ENCODE measurements around the gene SPSB4.

SPSB4 gene

GRCh38 chr3:141073580-141073979 is 22.4 kb downstream of the SPSB4 start:
- in situ Hi-C loops (cut with MboI; ENCODE audit: low sequenced_read_pairs), result no loop called here

DNA sequence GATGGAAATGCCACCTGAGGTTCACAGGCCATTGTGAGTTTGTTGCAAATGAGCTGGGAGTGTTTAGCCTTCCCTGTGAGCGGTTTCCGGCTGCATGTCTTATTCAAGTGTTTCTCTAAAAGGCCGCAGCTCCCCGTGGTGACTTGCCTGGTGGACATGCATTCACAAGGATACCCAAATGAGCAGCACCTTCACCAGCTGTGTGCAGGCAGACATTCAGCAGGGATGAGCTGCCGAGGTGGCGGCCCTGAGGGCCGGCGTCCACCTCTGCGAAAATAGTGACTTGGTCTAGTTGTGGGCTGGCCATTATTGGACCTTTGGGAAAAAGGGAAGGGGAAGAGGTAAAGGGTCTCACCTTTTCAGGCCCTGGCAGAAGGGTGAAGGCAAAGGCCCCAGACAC is 23.4 kb downstream of the SPSB4 start:
- in situ Hi-C loops (cut with MboI; ENCODE audit: low sequenced_read_pairs), result no loop called here

GRCh38 chr3:141076036-141076773 is 25.1 kb downstream of the SPSB4 start:
- in situ Hi-C loops (cut with MboI; ENCODE audit: low sequenced_read_pairs), result no loop called here

DNA sequence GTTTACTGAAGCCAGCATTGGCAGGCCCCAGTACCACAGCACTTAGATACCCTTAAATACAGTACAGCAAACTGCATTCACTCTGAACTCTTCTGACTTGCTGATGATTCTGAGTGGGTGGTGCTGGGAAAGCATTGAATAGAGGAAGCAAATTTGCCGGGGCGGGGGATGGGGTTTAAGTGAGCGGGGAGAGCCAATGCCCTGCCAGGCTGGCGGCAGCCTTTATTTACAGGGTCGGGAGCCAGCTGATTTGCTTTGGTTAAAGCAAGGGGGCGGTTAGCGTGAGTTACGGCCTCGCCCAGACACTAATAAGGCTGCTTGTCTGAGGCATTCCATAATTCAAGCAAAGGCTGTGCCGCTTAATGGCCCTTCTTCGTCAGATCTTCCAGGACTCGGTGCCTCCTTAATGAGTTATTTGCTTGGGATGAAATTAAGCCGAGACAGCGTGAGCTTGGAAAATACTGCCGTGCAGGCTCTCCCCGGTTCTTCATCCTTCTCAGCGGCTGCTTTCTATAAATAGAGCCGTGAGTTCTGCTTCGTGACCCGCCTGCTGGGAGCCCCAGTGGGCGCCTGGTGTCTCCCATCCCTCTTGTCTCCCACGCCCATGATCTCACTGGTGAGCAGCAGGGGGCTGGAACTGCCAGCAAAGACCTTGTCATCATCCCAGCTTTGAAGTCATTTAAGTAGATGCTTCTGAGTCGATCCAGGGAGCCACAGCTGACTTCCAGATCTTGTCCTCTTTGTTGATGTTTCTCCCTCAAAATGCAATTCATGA is 25.8 kb downstream of the SPSB4 start:
- in situ Hi-C loops (cut with MboI; ENCODE audit: low sequenced_read_pairs), result no loop called here

- in situ Hi-C loops (cut with MboI; ENCODE audit: low sequenced_read_pairs), result no loop called here
Measured at GRCh38 chr3:141077631-141078030, 26.5 kb downstream of the SPSB4 start.

- in situ Hi-C loops (cut with MboI; ENCODE audit: low sequenced_read_pairs), result no loop called here
Measured at GRCh38 chr3:141078200-141078599, 27.1 kb downstream of the SPSB4 start.

DNA sequence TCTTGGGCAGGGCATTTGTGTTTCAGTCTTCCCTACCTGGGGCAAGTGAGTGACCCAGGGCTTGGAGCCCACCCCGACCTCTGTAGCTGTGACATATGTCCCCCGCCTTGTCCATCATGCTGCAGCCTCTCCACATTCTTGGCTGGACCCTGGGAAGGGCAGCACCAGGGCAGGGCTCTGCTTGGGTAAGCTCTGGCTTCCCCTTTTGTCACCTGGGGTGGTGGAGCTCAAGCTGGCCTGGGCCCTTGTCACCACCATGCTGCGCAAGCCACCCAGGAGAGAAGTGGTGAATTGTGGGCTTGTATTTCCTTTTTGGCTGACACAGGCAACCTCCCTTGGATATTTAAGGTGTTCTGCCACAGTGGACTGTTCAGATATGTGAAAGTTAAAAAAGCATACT is 29.3 kb downstream of the SPSB4 start:
- in situ Hi-C loops (cut with MboI; ENCODE audit: low sequenced_read_pairs), result no loop called here

DNA sequence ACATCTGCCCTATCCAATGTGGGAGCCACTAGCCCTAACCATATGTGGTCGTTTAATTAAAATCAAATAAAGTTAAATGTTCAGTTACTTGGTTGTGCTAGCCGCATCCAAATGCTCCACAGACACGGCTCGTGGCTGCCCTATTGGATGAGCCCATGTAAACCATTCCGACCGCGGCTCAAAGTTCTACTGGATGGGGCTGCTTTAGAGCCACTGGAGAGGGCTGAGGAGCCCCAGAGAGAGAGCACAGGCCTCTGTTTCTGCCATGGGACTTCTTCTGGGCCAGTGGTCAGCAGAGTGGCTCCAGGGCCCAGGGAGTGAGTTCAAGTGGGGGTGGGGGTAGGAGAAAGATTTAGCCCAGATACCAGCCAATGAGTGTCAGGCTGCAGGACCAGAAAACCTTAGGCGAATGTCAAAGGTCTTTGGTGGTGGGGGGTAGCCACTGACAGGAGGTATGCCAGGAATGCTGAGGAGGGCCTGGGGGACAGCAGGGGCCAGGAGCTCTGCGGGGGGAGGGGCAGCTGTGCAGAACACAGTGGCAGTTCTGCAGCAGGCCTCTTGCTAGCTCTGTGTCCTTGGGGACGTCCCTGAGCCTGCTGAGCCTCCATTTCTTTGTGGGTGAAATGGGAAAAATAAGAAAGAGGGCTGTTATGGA is 30.1 kb downstream of the SPSB4 start:
- in situ Hi-C loops (cut with MboI; ENCODE audit: low sequenced_read_pairs), result no loop called here

DNA sequence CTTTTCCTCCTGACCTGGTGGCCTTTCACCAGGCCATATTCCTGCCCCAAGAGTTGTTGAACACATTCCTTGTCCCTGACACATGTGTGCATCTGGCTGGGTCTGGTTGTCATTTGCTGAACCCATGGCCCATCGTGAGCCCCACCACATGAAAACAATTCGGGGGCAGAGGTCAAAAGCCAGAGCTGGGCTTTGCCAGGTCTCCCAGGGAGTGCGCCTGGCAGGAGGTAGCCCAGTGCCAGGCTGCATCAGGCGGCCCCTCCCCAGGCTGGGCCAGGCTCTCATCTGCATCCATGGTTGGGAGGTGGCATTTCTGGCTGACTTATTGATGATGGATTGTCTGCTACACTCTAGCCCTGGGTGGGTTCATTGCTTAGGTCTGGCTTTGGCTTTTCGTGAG is 30.9 kb downstream of the SPSB4 start:
- in situ Hi-C loops (cut with MboI; ENCODE audit: low sequenced_read_pairs), result no loop called here

DNA sequence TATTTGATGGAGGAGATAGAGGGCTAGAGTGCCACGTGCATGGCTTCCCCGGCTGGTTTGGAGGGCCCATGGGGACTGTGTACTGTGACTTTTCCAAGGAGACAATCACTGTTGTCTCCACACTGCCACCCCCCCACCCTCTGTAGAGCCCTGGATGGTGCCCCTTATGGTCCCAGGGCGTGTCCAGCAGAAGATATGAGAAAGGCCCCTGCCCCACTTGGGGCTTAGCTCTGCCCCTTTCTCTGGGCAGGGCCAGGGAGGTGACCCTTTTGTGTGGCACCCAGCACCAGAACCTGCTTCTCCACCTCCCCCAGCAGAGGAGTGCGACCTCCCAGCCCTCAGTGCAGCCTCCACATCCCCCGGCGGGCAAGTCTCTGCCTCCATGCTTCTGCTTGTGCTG is 32.1 kb downstream of the SPSB4 start:
- in situ Hi-C loops (cut with MboI; ENCODE audit: low sequenced_read_pairs), result no loop called here

GRCh38 chr3:141083836-141084649 is 32.9 kb downstream of the SPSB4 start:
- in situ Hi-C loops (cut with MboI; ENCODE audit: low sequenced_read_pairs), result no loop called here

DNA sequence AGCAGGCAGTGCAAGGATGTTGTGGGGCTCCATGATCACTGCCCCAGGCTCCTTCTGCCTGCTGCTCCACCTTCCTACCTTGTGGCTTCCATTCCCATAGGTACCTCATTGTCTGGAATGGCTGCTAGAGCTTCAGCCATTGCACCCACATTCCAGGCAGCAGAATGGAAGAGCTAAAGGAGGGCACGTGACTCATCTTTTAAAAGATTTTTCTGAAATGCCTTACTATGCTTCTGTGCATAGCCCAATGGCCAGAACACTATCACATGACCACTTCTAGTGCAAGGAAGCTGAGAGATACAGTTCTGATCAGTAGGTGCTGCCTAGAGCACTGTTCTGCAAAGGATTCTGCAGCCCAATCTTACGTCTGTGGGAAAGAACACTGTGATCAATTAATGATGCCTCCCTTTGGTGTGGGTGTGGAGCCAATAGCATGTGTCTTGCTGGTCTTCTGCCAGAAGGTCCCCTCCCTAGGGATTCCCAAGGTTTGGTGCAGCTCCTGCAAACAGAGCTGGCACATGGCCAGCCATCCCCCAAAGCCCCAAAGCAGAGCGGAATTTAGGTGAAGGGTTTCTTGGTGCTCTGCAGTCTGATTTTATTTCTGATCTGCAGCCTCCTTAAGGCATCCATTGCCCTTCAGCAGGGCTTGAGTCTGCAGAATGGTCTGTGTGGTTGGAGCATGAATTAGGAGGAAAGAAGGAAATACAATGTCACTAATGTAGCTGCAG is 34.4 kb downstream of the SPSB4 start:
- in situ Hi-C loops (cut with MboI; ENCODE audit: low sequenced_read_pairs), result no loop called here

DNA sequence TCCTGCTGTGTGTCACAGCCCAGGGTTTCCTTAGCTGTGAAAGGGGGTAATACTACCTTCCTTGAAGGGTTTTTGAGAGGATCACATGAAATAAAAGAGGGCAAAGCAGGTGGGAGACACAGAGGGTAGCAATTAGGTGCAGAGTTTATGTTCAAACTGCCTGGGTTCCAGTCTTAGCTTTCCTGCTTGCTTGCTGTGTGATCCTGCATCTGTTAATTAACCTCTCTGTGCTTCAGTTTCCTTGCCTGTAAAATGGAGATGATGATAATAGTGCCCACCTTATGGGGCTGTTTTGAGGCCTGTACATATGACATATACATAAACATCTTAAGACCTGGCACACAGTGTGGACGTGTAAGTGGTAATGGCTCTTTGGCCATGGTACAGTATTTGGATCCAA is 35.0 kb downstream of the SPSB4 start:
- in situ Hi-C loops (cut with MboI; ENCODE audit: low sequenced_read_pairs), result no loop called here

DNA sequence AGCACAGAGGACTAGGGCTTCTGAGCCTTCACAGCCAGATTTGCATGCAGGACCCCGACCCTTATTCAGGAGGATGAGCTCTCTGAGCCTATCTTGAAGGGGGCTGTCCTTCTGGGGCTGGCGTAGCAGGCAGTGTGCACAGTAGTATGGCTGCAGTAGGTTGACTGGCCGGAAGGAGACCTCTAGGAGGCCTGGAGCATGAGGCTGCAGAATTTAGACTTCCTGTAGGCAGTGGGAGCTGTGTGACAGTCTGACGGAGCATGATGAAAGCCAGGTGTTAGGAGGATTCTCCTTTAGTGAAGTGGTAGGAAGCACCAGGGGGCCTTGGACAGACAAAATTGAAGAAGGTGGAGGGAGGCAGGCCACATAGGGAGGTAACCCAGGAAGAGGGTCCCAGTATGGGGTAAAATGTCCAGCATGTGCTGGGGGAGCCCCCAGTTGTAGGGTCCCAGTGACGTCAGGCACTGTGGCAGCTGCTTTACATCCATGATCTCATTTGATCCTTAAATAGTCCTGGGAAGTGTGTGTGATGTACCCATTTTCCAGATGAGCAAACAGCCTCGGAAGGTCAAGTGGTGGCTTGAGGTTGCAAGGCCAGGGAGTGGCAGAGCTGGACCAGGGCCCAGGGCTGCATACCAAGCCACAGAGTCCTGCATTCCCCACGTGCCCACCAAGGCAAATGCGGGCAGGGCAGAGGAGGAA is 36.1 kb downstream of the SPSB4 start:
- in situ Hi-C loops (cut with MboI; ENCODE audit: low sequenced_read_pairs), result no loop called here

- in situ Hi-C loops (cut with MboI; ENCODE audit: low sequenced_read_pairs), result no loop called here
Measured at GRCh38 chr3:141087778-141088130, 36.6 kb downstream of the SPSB4 start.

- in situ Hi-C loops (cut with MboI; ENCODE audit: low sequenced_read_pairs), result no loop called here
Measured at GRCh38 chr3:141089339-141090152, 38.4 kb downstream of the SPSB4 start.

- in situ Hi-C loops (cut with MboI; ENCODE audit: low sequenced_read_pairs), result no loop called here
Measured at GRCh38 chr3:141091426-141091825, 40.3 kb downstream of the SPSB4 start.

DNA sequence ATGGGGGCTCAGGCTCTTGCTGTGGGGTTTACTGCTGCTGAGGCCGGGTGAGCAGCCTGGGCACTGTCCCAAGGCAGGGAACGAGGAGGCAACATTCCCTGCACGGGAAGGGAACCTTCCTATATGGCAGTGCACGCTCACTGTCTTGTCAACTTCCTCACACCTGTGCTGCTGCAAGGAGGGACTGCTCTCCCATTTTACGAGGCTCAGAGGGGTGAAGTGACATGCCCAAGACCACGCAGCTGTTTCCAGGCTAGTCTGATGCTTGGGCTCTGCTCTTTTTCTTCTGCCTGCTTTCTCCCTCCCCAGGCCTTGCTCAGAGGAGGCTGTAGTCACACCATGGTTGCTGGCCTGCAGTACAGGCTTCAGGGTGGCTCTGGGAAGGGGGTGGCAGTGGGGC is 41.5 kb downstream of the SPSB4 start:
- in situ Hi-C loops (cut with MboI; ENCODE audit: low sequenced_read_pairs), result no loop called here

DNA sequence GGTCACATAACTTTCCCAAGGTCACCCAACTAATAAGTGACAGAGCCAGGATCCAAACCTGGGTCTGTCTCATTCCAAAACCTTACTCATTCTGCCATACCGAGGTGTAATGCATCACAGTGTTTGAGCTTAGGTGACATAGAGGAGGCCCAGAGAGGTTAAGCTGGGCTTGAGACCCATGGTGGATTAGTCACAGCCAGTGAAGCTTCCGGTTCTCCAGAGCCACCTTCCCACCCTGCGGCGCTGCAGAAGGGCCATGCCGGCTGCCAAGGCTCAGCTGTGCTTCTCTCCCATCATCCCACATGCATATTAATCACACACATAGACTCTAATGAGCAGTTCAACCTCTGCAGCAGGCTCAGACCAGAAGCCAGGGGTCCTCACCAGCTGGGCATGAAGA is 42.2 kb downstream of the SPSB4 start:
- in situ Hi-C loops (cut with MboI; ENCODE audit: low sequenced_read_pairs), result no loop called here
